IPS-18c (cell line): ENCODE data around the gene SLC66A1.
"Not testable (repeated sequence)": the region's sequence is repeated elsewhere in the genome, so short reads cannot be mapped to it uniquely, and the experiment has no call there.

Experiments
- H3K4me3 ChIP-seq: 2 replicates; pipeline ENCODE4 v1.7.0; 2013; ENCODE audit warnings: low read depth, mild to moderate bottlenecking, low read length, moderate library complexity; ENCODE audit not compliant: insufficient read depth
- H3K9me3 ChIP-seq: one replicate; pipeline ENCODE4 v1.6.1; 2013; ENCODE audit warnings: mild to moderate bottlenecking, low read length, moderate library complexity; ENCODE audit not compliant: control insufficient read depth, insufficient read depth

Gene SLC66A1, protein sequence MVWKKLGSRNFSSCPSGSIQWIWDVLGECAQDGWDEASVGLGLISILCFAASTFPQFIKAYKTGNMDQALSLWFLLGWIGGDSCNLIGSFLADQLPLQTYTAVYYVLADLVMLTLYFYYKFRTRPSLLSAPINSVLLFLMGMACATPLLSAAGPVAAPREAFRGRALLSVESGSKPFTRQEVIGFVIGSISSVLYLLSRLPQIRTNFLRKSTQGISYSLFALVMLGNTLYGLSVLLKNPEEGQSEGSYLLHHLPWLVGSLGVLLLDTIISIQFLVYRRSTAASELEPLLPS

DNA sequence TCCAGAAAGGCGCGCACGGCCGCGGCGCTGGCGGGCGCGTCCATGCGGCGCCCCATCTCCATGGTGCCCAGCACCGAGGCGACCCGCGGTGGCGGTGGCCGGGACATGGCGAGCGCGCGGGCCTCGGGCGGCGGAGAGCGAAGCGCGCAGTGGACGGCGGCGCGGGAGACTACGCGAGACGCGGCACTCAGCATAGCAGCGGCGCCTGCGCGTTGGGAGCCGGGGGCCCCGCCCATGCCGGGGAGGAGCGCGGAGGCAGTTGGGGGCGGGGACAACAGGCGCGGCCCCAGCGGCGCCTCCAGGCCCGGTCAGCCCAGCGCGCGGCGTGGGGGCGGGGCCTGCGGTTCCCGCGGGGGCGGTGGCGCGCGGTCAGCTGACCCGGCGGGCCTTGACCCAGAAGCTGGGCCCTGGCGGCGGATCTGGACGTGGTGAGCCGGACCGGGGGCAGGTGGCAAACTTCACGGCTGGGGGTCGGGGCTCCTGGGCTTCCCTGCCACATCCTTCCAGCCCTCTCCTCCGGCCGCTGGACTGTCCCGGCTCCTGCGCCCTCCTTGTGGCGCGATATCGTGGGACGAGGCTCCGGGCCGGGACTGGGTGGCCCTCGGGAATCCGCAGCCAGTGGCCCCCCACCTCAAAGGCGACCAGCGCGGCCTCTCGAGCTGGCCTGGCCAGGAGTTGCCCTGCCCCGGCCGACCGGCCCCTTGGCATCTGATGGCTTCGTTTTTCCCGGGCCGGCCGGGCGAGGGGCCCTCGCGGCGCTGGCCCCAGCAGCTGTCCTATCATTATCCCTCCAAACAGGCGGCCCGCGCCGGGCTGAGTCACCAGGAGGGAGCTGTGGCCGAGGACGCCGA is at the start of gene SLC66A1, which contains the start of gene AKR7A2:
SLC66A1 (plus strand) TSS at position 396 of the 851 bp plus-strand sequence. CDS start 5,352 bp downstream, outside the sequence.
AKR7A2 (minus strand) TSS at position 214 of the 851 bp plus-strand sequence; CDS start at position 194, 20 bp downstream.
- Histone ChIP-seq H3K9me3 (no peaks in the 10 kb centered on the region), H3K4me3 (peak within 1 kb of the TSS; percentile 89)

DNA sequence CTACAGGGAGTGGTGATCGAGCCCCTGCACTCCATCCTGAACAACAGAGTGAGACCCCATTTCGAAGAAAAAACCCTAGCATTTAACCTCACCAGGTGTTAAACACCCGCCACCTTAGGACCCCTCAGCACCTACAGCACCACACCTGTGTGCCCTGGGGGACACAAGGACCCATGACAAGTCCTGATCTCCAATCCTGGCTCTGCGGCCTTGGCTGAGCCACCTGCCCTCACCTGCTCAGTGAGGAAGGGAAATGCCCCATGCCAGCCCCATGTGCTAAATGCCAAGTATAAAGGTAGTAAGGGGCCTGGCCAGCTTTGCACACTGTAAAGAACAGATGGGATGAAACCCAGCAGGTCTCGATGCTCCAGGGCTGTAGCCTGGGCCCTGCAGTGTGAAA is 49.4 kb upstream of the SLC66A1 start:
- Histone ChIP-seq H3K4me3 (no peak overlapping the region), H3K9me3 (no peaks in the 10 kb centered on the region)

- Histone ChIP-seq H3K4me3 (no peak overlapping the region), H3K9me3 (no peaks in the 10 kb centered on the region)
These were observed 43.7 kb upstream of the SLC66A1 start for GRCh38 chr1:19268445-19268844.

GRCh38 chr1:19269427-19270342 is 42.4 kb upstream of the SLC66A1 start:
- not testable (repeated sequence) for H3K9me3 ChIP-seq, H3K4me3 ChIP-seq

DNA sequence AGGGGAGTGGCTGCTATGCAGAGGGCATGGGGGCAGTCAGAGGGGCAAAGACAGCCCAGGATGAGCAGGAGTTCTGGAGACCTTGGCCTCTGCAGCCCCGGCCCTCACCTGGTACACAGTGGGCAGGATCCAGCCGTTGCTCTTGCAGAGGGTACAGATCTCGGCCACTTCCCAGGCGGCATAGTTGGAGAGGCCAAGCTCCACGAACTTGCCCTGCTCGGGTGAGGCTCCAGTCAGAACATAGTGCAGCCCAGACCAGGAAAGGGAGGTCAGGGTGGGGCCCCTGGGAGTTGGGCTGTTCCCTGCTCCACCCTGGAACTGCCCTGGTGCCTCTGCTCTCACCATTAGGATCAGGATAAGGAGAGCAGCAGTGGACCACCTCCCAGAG is 41.8 kb upstream of the SLC66A1 start:
- H3K4me3 ChIP-seq, H3K9me3 ChIP-seq: not testable (repeated sequence)

- Histone ChIP-seq H3K9me3 (no peaks in the 10 kb centered on the region), H3K4me3 (no peak overlapping the region)
These were observed 40.1 kb upstream of the SLC66A1 start for GRCh38 chr1:19272064-19272463.

GRCh38 chr1:19273106-19273843 is 38.9 kb upstream of the SLC66A1 start:
- Histone ChIP-seq H3K9me3 (no peaks in the 10 kb centered on the region), H3K4me3 (no peak overlapping the region)

DNA sequence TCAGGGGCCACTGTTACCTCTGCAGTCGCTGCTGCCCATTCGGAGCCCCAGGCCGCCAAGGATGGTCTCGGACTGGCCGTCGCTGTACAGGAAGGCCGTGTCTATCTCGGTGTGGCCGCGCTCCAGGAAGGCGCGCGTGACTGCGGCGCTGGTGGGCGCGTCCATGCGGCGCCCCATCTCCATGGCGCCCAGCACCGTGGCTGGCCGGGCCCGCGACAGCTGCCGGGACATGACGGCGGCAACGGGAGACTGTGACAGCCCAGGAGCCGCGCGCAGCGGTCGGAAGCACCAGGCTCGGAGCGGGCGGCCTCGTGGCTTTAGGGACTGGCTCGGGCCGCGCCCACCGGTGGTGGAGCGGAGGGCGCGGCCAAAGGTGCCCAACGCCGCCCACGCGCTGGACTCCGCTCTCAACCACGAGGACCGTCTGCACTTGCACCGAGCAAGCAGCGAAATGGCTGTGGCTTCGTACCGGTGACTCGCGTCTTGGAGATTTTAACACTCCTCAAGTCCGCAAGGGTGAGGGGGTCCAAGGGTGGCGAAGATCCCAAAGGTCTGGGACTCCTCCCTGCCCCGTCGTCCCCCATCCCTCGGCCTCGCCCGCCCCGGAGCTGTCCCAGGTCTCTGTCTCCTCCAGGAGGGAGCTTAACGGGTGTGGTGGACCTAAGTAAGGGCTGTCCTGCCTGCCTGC is 38.1 kb upstream of the SLC66A1 start:
- not testable (repeated sequence) for H3K4me3 ChIP-seq, H3K9me3 ChIP-seq

DNA sequence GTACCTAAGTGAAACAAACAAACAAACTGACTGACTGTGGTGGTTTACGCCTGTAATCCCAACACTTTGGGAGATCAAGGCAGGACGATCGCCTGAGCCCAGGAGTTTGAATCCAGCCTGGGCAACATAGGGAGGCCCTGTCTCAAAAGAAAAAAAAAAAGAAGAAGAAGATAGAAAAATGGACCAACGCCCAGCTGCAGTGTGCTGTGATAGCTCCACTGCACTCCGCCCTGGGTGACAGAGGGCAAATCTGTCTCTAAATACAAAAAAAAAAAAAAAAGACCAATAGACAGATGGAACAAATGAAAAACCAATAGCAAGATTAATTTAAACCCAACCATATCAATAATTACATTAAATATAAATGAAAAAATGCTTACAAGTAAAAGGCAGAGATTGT is 37.5 kb upstream of the SLC66A1 start:
- H3K9me3 ChIP-seq, result no peaks in the 10 kb centered on the region
- no peak overlapping the region for H3K4me3 ChIP-seq

DNA sequence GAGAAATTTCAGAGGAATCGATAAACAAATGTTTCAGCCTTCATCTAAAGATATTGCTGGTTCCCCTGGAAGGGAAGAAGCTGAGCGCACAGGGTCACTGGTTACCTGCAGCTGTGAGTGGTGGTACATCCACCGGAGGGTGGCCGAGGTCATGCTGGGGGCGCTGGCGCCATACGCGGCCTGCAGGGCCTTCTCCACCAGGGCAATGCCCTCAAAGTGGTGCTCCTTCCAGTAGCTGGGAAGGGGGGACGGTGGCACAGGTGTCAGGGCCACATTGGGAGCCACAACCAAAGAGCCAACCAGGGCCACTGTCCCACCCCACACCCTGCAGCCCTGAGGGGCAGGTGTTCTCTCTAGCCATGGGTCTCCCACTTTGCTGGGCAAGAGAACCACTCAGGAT is 28.2 kb upstream of the SLC66A1 start:
- Histone ChIP-seq H3K4me3 (no peak overlapping the region), H3K9me3 (no peaks in the 10 kb centered on the region)

DNA sequence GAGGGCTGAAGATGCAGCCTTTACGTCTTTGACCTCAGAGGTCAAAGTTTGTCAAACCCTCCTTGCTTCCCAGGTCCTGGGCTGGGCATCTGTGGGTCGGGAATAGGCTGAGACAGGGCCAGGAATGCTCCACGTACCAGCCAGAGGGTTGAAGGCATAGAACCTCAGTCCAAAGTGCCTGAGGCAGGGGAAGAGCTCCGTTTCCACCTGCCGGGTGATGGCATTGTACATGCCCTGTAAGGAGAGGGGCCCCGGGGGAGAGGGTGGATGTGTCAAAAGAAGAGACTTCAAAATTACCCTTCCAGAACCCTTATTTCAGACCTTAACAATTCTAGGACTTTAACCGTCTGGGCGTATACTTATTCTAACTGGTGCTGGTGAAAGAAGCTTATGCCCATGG is 27.2 kb upstream of the SLC66A1 start:
- no peak overlapping the region for H3K4me3 ChIP-seq
- no peaks in the 10 kb centered on the region for H3K9me3 ChIP-seq

GRCh38 chr1:19285366-19285765 is 26.8 kb upstream of the SLC66A1 start:
- H3K9me3 ChIP-seq, H3K4me3 ChIP-seq: not testable (repeated sequence)

DNA sequence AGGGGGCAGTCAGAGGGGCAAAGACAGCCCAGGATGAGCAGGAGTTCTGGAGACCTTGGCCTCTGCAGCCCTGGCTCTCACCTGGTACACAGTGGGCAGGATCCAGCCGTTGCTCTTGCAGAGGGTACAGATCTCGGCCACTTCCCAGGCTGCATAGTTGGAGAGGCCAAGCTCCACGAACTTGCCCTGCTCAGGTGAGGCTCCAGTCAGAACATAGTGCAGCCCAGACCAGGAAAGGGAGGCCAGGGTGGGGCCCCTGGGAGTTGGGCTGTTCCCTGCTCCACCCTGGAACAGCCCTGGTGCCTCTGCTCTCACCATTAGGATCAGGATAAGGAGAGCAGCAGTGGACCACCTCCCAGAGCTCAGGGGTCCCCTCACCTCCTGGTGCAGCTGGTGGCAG is 26.3 kb upstream of the SLC66A1 start:
- not testable (repeated sequence) for H3K9me3 ChIP-seq, H3K4me3 ChIP-seq

DNA sequence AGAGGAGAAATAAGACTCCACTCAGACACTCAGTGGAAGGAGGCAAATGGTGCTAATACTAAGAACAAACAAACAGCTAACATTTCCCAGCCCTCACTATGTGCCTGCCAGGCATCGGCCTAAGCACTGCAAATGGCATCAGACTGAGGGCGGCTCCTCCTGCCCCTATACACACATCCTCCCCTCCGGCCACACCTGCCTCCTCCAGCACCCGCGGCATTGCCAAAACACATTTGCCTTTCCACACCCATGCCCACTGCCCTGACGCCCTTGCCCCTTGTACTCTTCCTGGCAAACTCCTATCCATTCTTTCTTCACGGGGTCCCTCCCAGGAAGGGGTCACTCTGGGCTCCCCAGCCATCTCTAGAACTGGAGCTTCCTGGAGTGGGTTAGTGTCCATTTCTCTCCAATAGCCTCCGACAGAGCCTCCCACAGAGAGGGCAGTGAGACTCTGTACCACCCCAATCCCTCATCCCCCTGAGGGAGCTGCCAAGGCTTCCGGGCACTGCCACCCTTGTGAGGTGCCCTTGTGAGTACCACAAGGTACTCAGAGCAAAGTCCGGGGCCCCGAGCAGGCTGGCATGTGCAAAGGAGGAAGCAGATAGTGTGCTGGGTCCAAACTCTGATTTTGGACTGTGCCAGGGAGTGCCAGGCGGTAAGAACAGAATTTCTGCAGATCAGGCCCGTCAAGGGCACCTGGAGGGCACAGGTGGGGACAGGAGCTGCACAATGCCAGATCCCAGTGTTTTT is 24.5 kb upstream of the SLC66A1 start:
- Histone ChIP-seq H3K9me3 (no peaks in the 10 kb centered on the region), H3K4me3 (no peak overlapping the region)

DNA sequence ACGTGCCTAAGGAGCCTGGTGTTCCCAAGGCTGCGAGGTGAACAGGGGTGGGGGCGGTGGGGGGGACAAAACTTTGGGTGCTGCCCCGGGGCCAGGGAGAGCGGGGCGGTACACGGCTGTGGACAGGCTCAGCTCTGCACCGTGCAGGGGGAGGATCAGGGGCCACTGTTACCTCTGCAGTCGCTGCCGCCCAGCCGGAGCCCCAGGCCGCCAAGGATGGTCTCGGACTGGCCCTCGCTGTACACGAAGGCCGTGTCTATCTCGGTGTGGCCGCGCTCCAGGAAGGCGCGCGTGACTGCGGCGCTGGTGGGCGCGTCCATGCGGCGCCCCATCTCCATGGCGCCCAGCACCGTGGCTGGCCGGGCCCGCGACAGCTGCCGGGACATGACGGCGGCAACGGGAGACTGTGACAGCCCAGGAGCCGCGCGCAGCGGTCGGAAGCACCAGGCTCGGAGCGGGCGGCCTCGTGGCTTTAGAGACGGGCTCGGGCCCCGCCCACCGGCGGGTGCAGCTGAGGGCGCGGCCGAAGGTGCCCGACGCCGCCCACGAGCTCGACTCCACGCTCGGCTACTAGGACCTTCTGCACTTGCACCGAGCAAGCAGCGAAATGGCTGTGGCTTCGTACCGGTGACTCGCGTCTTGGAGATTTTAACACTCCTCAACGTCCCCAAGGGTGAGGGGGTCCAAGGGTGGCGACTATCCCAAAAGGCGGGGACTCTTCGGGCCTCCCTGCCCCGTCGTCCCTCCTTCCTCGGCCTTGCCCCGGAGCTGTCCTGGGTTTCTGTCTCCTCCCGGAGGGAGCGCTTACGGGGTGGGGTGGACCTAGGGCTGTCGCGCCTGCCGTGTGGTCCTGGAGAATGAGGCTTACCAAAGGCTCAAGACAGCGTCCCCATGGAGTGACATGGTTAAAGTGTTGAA is 23.5 kb upstream of the SLC66A1 start, which contains the start of gene AKR7A3:
AKR7A3 (minus strand) TSS at position 447 of the 918 bp plus-strand sequence; CDS start at position 386, 61 bp downstream.
- not testable (repeated sequence) for H3K9me3 ChIP-seq
- peak within 1 kb of the TSS; percentile 40 for H3K4me3 ChIP-seq
